Activated gamma-delta T cell treated with anti-CD3 and anti-CD28 coated beads, Interleukin-2, amount 50 U/mL, for 16 hours (primary cell): ENCODE data around the gene GPR87.

Experiments used
- DNase-seq: peaks from one replicate; pipeline ENCODE4 v3.0.0-alpha.2; 2020; ENCODE audit warnings: low read depth

GPR87 gene, protein sequence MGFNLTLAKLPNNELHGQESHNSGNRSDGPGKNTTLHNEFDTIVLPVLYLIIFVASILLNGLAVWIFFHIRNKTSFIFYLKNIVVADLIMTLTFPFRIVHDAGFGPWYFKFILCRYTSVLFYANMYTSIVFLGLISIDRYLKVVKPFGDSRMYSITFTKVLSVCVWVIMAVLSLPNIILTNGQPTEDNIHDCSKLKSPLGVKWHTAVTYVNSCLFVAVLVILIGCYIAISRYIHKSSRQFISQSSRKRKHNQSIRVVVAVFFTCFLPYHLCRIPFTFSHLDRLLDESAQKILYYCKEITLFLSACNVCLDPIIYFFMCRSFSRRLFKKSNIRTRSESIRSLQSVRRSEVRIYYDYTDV

GRCh38 chr3:151316267-151316991 lies at the start of gene GPR87:
Gene GPR87 (minus strand): TSS chr3:151316820. CDS start chr3:151300100, 16,720 bp downstream.
- DNase-seq: no peak

GRCh38 chr3:151362751-151363174 lies 46.1 kb upstream of the GPR87 start:
- no peak for DNase-seq

DNA sequence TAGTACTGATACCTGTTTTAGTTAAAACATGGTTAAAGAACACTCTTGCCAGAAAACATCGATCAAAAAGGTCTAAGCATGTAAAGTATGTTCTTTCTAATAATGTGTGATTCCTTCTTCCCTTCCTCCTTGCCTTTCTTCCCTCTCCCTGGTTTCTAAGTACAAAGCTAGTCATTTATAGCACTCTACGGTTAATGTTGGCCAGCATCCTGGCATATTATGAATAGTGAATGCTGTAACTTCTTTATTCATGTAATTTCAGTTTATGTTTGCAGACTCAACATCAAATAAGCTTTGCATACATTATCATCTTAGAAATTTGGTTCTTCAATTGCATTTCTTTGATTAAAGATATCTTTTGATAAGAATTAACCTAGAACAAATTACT lies 40.8 kb upstream of the GPR87 start:
- no peak for DNase-seq

DNA sequence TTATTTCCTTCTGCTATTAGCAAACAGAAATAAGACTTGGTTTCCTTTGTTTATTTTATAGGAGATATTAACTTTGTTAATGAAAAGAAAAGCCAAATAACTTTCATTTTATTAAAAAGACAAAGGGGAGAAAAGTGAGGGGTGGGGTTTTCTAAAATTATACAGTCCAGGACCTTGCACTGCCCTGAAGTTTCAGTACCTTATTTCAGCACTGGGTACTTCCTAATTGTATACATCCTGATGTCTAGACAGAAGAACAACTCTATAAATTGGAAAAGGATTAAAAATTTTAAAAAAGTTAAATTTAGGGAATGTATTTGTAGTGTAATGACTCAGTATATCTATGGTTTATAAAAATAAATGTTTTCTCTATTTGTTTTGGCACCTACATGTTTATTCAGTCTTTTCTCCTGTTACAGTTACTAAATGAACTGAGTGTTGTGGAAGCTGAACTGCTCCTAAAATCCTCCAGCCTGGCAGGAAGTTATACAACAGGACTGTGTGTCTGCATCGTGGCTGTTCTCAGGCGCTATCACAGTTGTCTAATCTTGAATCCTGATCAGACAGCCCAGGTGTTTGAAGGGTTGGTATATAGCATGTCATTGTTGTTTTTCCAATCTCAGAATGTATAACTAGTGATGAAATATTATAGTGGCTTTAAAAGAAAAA lies 40.3 kb upstream of the GPR87 start:
- no peak for DNase-seq

- no peak for DNase-seq
These were observed 35.0 kb upstream of the GPR87 start for GRCh38 chr3:151351648-151352047.

GRCh38 chr3:151351219-151351618 lies 34.6 kb upstream of the GPR87 start:
- DNase-seq: no peak

DNA sequence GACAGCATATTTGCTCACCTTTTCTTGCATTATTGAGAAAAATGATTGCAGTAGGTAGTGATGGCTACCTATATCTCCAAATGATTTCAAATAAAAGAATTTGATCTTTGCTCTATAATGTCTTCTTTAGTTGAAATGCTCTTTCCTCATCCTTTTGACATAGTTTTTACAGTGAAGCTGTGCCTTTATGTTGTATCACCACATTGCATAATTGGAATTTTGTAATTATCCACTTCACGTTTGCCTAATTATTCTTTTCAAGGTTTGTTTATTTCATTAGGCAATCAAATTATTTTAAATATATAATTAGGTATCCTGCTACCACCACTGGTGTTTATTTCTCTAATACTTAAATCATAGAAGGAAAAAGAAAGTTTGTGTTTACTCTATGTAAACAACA lies 34.0 kb upstream of the GPR87 start:
- no peak for DNase-seq

GRCh38 chr3:151347432-151347831 lies 30.8 kb upstream of the GPR87 start:
- no peak for DNase-seq

DNA sequence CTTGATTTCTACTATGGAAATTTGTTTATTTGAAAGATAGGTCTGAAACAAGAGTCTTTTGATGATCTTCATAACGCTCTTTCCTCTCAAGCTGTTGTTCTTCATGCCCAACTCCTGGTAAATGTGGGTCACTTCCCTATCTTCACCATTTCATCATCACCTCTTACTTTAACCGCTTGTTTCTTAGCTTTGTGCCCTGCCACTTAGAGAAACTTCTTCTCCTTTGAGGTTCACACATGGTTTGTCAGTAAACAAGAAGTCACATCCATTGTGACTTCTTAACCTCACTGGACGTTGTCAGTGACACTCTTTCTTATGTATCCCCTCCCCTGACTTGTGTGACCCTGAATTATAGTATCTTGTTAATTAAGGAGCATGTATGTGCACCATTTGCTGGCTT lies 29.7 kb upstream of the GPR87 start:
- DNase-seq: no peak

DNA sequence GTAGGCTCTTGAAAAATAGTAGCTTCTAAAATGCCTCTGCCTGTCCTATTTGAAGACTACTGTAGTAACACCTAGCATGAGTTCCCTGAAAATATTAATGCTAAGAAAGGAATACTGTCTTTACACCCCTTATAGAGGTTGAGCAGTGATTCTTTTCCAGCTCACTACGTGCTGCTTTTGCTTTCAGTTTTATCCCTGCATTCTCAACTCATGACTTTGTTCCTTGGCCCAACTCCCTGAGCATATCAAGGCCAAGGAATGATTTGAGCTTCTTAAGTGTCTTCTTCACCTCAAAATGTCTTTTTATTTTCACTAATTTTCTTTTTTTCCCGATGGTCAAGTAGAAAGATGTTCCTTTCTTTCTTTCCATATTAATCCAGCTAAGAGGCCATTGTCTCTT lies 29.2 kb upstream of the GPR87 start:
- DNase-seq: no peak

GRCh38 chr3:151331696-151332095 lies 15.1 kb upstream of the GPR87 start:
- no peak for DNase-seq

DNA sequence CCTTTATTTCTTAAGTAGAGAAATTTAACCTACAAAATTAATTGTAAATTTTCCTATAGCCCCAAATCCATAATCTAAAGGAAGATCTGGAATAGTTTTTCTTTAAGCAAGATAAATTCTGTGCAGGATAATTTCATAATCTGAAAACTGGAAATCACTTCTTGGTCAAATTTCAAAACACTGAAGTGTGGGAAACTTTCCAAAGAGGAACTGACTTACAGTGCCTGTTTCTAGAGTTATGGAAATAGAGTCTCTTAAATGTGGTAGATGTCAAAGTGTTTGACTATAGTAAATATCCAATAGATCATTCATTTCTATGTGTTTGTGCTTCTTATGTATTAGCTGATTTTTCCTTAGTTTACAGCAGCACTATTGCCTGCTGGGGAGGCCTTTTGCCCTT lies 14.3 kb upstream of the GPR87 start:
- DNase-seq: no peak

DNA sequence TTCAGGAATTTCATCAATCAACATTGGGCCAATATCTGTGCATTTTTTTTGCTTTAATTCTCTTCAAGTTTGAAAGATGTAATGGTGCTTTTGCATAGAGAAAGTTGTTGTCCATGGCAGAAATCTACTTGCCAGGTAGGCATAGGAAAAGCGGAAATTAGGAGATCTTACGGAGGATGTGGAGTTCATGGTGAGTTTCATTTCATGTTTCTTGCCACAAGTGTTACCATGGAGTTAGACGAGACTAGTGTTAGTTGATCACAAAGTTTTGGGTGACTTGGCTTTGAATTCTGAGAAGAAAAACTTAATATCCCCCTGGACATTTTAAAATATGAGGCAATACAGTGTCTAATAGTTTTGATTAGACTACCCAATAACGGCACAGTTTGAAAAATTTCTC lies 13.8 kb upstream of the GPR87 start:
- no peak for DNase-seq

- no peak for DNase-seq
These were observed 12.7 kb upstream of the GPR87 start, which contains the start of gene P2RY13 for GRCh38 chr3:151329363-151329762. Gene P2RY13 (minus strand): TSS chr3:151329549. CDS start chr3:151329528, 21 bp downstream.

DNA sequence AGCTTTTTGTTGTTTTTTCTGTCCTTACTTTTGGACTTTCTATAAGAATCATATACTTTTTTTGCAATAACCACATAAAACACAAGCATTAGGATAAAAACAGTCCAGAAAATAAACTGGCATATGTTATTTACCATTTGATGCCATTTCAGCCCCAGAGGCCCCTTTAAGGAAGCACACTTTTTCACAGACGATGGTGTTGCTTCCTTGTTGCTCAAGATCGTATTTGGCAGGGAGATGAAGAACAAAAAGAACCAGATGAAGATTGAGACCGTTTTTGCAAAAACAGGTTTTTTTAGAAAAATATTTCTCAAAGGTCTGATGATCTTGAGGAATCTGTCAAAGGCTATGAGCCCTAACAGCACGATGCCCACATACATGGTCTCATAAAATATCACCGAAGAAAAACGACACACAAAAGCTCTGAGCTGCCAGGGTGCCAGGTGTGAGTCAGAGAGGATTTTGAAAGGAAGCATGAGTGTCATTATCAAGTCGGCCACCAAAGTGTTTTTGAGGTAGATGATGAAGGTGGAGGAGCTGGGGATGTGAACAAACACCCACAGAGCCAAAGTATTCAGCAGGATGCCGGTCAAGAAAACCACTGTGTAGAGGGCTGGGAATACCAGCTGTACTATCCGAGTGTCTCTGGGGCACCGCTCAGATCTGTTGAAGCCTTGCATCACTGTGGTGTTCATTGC lies 11.8 kb upstream of the GPR87 start:
- peak; percentile 17 for DNase-seq

DNA sequence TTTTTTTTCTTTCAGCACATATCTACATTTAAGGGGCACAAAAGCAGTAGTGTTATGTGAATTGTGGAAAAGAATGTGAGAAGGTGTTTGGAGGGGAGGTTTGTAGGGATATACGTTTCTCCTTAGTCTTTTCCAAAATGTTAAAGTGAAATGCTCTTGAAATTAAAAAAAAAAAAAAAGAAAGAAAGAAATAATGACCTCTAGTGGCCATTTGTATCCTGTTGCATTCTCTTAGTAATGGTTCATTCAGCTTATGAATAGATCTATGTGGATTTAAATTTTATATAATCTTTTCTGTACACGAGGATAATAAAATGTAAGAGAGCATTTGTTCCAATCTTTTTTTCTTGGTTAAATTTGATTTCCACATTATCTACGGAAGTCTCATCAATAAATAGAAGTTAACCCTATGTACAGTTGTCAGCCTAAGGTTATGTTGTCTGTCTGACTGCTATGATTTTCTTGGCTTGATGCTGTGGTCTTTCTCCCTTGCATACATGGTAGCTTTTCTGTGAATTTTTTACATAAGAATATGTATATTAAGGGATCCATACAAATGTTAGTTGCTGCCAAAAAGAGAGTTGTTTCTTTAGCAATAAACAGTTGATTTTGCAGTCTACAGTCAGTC lies 11.1 kb upstream of the GPR87 start:
- DNase-seq: no peak

DNA sequence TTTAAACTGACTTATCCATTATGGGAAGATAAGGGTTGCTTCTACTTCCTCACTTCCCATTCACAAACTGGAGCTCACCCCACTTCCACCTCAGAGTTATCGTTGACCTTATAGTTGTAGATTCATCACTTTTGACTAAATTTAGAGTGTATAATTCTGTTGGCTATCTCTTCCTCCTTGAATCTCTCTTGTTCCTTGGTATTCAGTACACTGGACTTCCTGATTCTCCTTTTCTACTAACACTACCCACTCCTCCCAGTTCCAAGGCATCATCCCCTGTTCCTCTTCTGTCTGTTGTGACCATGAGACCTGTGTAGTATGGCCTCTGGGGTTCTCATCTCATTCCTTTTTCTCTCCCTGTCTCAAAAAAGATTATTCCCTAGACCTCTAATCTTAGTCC lies 5.9 kb upstream of the GPR87 start:
- no peak for DNase-seq

DNA sequence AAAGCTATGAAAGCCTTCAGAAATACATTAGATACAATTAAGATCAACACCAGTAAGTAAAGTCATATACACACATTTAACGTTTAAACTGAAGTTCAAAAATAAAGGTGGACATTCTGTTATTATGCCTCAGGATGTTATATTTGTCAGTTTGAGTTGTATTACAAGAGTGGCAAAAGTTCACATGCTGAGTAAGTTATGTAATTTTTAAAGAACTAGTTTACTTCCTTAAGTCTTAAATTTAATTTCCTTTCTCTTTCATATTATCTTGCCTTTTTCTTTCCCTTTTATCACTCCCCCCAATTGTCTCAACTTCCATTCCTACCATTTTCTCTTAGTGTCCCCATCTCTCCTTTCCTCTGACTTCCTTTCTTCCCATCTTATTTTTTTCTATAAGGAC lies 4.9 kb upstream of the GPR87 start:
- no peak for DNase-seq

GRCh38 chr3:151320131-151320530 lies 3.5 kb upstream of the GPR87 start:
- DNase-seq: no peak

- DNase-seq: no peak
These were observed 3.0 kb upstream of the GPR87 start for GRCh38 chr3:151319628-151320027.

GRCh38 chr3:151318991-151319390 lies 2.4 kb upstream of the GPR87 start:
- no peak for DNase-seq

DNA sequence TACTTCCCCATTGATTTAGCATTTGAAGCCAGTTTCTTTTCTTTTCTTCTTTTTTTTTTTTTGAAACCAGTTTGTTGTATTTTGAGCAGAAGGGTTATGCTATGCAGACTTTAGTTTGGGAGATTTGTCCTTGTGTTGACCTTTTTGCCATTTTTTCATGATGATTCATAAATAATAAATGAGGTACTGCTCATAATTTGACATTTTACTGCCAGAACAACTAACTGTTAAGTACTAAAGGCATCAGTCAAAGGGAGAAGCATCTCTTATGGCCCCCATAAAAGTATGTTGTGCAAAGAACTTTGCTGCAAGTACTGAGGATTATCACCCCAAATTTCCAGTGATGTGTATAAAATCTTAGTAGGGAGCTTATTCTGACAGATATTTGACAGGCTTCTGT lies 1.7 kb upstream of the GPR87 start:
- no peak for DNase-seq
